Measurements from ENCODE around the gene C1orf210.

DNA sequence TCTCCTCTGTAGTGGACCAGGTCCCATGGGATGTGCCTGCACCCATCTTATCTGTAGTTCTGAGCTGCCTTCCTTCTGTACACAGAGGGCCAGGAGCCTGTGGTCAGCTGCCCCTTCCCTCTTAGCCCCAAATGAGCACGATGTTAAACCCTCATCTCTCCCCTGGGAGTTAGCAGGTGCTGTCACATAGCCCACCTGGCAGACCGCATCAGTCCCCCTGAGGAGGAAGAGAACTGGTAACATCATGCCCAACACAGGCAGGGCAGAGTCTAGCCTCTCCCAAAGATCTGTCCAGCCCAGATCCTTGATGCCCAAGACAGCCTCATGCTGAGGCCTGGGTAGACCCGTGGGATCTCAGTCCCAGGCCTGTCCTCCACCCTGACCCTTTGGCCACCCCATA lies 20.1 kb upstream of the C1orf210 start:
- TF ChIP-seq, protein P1, sequence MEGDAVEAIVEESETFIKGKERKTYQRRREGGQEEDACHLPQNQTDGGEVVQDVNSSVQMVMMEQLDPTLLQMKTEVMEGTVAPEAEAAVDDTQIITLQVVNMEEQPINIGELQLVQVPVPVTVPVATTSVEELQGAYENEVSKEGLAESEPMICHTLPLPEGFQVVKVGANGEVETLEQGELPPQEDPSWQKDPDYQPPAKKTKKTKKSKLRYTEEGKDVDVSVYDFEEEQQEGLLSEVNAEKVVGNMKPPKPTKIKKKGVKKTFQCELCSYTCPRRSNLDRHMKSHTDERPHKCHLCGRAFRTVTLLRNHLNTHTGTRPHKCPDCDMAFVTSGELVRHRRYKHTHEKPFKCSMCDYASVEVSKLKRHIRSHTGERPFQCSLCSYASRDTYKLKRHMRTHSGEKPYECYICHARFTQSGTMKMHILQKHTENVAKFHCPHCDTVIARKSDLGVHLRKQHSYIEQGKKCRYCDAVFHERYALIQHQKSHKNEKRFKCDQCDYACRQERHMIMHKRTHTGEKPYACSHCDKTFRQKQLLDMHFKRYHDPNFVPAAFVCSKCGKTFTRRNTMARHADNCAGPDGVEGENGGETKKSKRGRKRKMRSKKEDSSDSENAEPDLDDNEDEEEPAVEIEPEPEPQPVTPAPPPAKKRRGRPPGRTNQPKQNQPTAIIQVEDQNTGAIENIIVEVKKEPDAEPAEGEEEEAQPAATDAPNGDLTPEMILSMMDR (IDR thresholded peaks at IDR 0.05; ENCODE audit: low read depth, low read length), result no peak
- no peak for TF ChIP-seq EZH2phosphoT487 (IDR thresholded peaks at IDR 0.05; ENCODE audit: low read depth)
